Smooth muscle cell (in vitro differentiated cells): ENCODE results near the gene SH2D2A. TPM values are rescaled to one million over a fixed set of nuclear protein-coding genes. Genes with fewer than 3 reads are reported as not detected.
A peak's percentile ranks its signal among the peaks of the same experiment; 100 is the strongest.

ENCODE experiments used
- DNase-seq: peaks from one replicate; lab custom pipeline; 2025; ENCODE audit not compliant: unreplicated experiment; lab: John Stamatoyannopoulos, UW
- H2AFZ ChIP-seq: fragments of 200-600 bp; sonication (generic); 2 replicates; pipeline ENCODE4 v1.6.0; 2016; ENCODE audit warnings: antibody characterized with exemption, low read depth, mild to moderate bottlenecking
- H3F3A ChIP-seq: fragments of 200-600 bp; sonication (generic); 2 replicates; pipeline ENCODE4 v1.6.0; 2017; ENCODE audit warnings: antibody characterized with exemption, low read depth
- H3K27ac ChIP-seq: fragments of 200-600 bp; sonication (generic); 2 replicates; pipeline ENCODE4 v1.5.1; 2016; ENCODE audit warnings: low read depth, mild to moderate bottlenecking
- H3K27me3 ChIP-seq: fragments of 200-600 bp; sonication (generic); 2 replicates; pipeline ENCODE4 v1.6.1; 2016; ENCODE audit warnings: low read depth, mild to moderate bottlenecking
- H3K36me3 ChIP-seq: fragments of 200-600 bp; sonication (generic); 2 replicates; pipeline ENCODE4 v1.5.1; 2016; ENCODE audit warnings: low read depth
- H3K4me1 ChIP-seq: fragments of 200-600 bp; sonication (generic); 2 replicates; pipeline ENCODE4 v1.5.1; 2016; ENCODE audit warnings: low read depth
- H3K4me2 ChIP-seq: fragments of 200-600 bp; sonication (generic); 2 replicates; pipeline ENCODE4 v1.6.0; 2016; ENCODE audit warnings: mild to moderate bottlenecking
- H3K4me3 ChIP-seq: fragments of 200-600 bp; sonication (generic); 2 replicates; pipeline ENCODE4 v1.5.1; 2016; ENCODE audit warnings: mild to moderate bottlenecking
- H3K79me2 ChIP-seq: fragments of 200-600 bp; sonication (generic); 2 replicates; pipeline ENCODE4 v1.6.0; 2016; ENCODE audit warnings: low read depth, mild to moderate bottlenecking
- H3K9ac ChIP-seq: fragments of 200-600 bp; sonication (generic); 2 replicates; pipeline ENCODE4 v1.6.0; 2016; ENCODE audit warnings: low read depth
- H3K9me3 ChIP-seq: fragments of 200-600 bp; sonication (generic); replicated peaks from 2 replicates; pipeline ENCODE4 v1.5.1; 2016; ENCODE audit warnings: low read depth
- H4K20me1 ChIP-seq: fragments of 200-600 bp; sonication (generic); 2 replicates; pipeline ENCODE4 v1.6.0; 2016; ENCODE audit warnings: low read depth
- CTCF ChIP-seq: fragments of 200-600 bp; sonication (generic); IDR thresholded peaks from 2 replicates; pipeline ENCODE4 v1.5.1; 2017; ENCODE audit warnings: borderline replicate concordance, mild to moderate bottlenecking, antibody characterized with exemption; ENCODE audit not compliant: insufficient read depth, poor library complexity, severe bottlenecking
- WGBS: methylation state at CpG from one replicate; pipeline ENCODE4 v1.1.7; 2016; ENCODE audit warnings: low lambda C conversion rate; 5-methylcytosine and 5-hydroxymethylcytosine counted together
- polyA plus RNA-seq: library from polyadenylated mRNA; unstranded; fragments of >200 nt; fragmentation: Nextera tagmentation; extraction: Ambion mirVana; gene quantifications from 2 replicates; pipeline ENCODE4 v1.2.1, GENCODE V29; 2016
- total RNA-seq: library from RNA; depleted of rRNA; stranded (reverse); fragments of >200 nt; gene quantifications from 2 replicates; pipeline ENCODE4 v1.2.3, GENCODE V29; 2014

SH2D2A gene
- total and polyA plus RNA-seq, 2 experiments from 2014 or later = 14.4 to 36.9 TPM

- Histone ChIP-seq H3F3A (peaks cover 17% of the 10 kb centered on the region), H2AFZ (no peak overlapping the region), H3K9me3 (no peaks in the 10 kb centered on the region), H3K36me3 (no peaks in the 10 kb centered on the region), H3K27ac (peak overlapping the region; percentile 20), H3K4me3 (no peak overlapping the region), H3K79me2 (peaks cover 96% of the 10 kb centered on the region), H3K4me2 (peak overlapping the region; percentile 77), H3K9ac (no peak overlapping the region), H3K27me3 (no peaks in the 10 kb centered on the region), H4K20me1 (peaks cover 95% of the 10 kb centered on the region), H3K4me1 (peaks cover 19% of the 10 kb centered on the region)
- DNase-seq = no peak
- no peak for TF ChIP-seq CTCF
- WGBS = 96% methylated on average over 3 of the region's 3 CpGs
Measured at GRCh38 chr1:156773607-156774006, 43.0 kb downstream of the SH2D2A start.

- WGBS = 25% methylated on average over 9 of the region's 9 CpGs
- peaks cover 96% of the 10 kb centered on the region for H3K79me2 ChIP-seq
- H3K9ac ChIP-seq = no peak overlapping the region
- H3K4me1 ChIP-seq = peaks cover 19% of the 10 kb centered on the region
- H3K36me3 ChIP-seq = no peaks in the 10 kb centered on the region
- H3F3A ChIP-seq = peaks cover 17% of the 10 kb centered on the region
- H4K20me1 ChIP-seq = peaks cover 95% of the 10 kb centered on the region
- H3K4me3 ChIP-seq = peak overlapping the region; percentile 11
- no peaks in the 10 kb centered on the region for H3K27me3 ChIP-seq
- H2AFZ ChIP-seq = no peak overlapping the region
- no peak for TF ChIP-seq CTCF
- peak overlapping the region; percentile 20 for H3K27ac ChIP-seq
- H3K9me3 ChIP-seq = no peaks in the 10 kb centered on the region
- no peak for DNase-seq
- peak overlapping the region; percentile 77 for H3K4me2 ChIP-seq
Measured at GRCh38 chr1:156772728-156773497, 43.7 kb downstream of the SH2D2A start.

GRCh38 chr1:156772222-156772621 lies 44.4 kb downstream of the SH2D2A start:
- Histone ChIP-seq H3K4me3 (no peak overlapping the region), H3F3A (peaks cover 17% of the 10 kb centered on the region), H3K79me2 (peaks cover 94% of the 10 kb centered on the region), H3K36me3 (no peaks in the 10 kb centered on the region), H3K9me3 (no peaks in the 10 kb centered on the region), H3K4me2 (peak overlapping the region; percentile 77), H3K27me3 (no peaks in the 10 kb centered on the region), H4K20me1 (peaks cover 89% of the 10 kb centered on the region), H3K27ac (peak overlapping the region; percentile 20), H3K9ac (no peak overlapping the region), H3K4me1 (peaks cover 19% of the 10 kb centered on the region), H2AFZ (no peak overlapping the region)
- 92% methylated on average over 3 of the region's 3 CpGs for WGBS
- no peak for TF ChIP-seq CTCF
- no peak for DNase-seq
